Measurements from ENCODE around the gene NSG1.

Gene NSG1

GRCh38 chr4:4396628-4397440, 9.9 kb downstream of the NSG1 start:
- no peak for DNase-seq

- no peak for DNase-seq
Measured at GRCh38 chr4:4397441-4397819, 10.5 kb downstream of the NSG1 start.

GRCh38 chr4:4398430-4398829, 11.5 kb downstream of the NSG1 start:
- DNase-seq: no peak

- DNase-seq: no peak
Measured at GRCh38 chr4:4401036-4401435, 14.1 kb downstream of the NSG1 start.

- DNase-seq: no peak
Measured at GRCh38 chr4:4402966-4403365, 16.1 kb downstream of the NSG1 start.

- no peak for DNase-seq
Measured at GRCh38 chr4:4405358-4405962, 18.6 kb downstream of the NSG1 start.

GRCh38 chr4:4406455-4407298, 19.8 kb downstream of the NSG1 start:
- no peak for DNase-seq

GRCh38 chr4:4407299-4408131, 20.6 kb downstream of the NSG1 start:
- no peak for DNase-seq

GRCh38 chr4:4408132-4408523, 21.2 kb downstream of the NSG1 start:
- no peak for DNase-seq

- DNase-seq: no peak
Measured at GRCh38 chr4:4408576-4409335, 21.9 kb downstream of the NSG1 start.

GRCh38 chr4:4409416-4410115, 22.7 kb downstream of the NSG1 start:
- no peak for DNase-seq

GRCh38 chr4:4410271-4410670, 23.4 kb downstream of the NSG1 start:
- DNase-seq: no peak

GRCh38 chr4:4411906-4412305, 25.0 kb downstream of the NSG1 start:
- no peak for DNase-seq

- peak in 1 of 4 experiments; percentile 1 for DNase-seq
Measured at GRCh38 chr4:4412641-4413372, 25.9 kb downstream of the NSG1 start.

- DNase-seq: no peak
Measured at GRCh38 chr4:4413373-4413725, 26.4 kb downstream of the NSG1 start.

- DNase-seq: peak in 1 of 4 experiments; percentile 1
Measured at GRCh38 chr4:4413806-4414205, 26.9 kb downstream of the NSG1 start.

GRCh38 chr4:4415107-4415805, 28.4 kb downstream of the NSG1 start:
- peak in 1 of 4 experiments; percentile 1 for DNase-seq

GRCh38 chr4:4415806-4416805, 29.2 kb downstream of the NSG1 start:
- peak in 1 of 4 experiments; percentile 2 for DNase-seq
